HG02623 (cell line): ENCODE results near the gene OR2S2.
"Not testable (repeated sequence)": the region's sequence is repeated elsewhere in the genome, so short reads cannot be mapped to it uniquely, and the experiment has no call there.

Source experiments
- ATAC-seq: cut with Tn5 transposase; IDR thresholded peaks from one replicate; pipeline ENCODE4 v1.9.1; 2021; ENCODE audit warnings: moderate library complexity; ENCODE audit not compliant: unreplicated experiment

Gene OR2S2

GRCh38 chr9:35935261-35935660 lies 22.7 kb downstream of the OR2S2 start:
- no peak for ATAC-seq

- ATAC-seq, result not testable (repeated sequence)
Measured at GRCh38 chr9:35934069-35934468, 23.9 kb downstream of the OR2S2 start.

GRCh38 chr9:35933550-35934067 lies 24.3 kb downstream of the OR2S2 start:
- ATAC-seq, result no peak

- ATAC-seq, result no peak
Measured at GRCh38 chr9:35932735-35933134, 25.2 kb downstream of the OR2S2 start.

- no peak for ATAC-seq
Measured at GRCh38 chr9:35930989-35931388, 27.0 kb downstream of the OR2S2 start.

GRCh38 chr9:35930521-35930920 lies 27.4 kb downstream of the OR2S2 start:
- ATAC-seq, result no peak

GRCh38 chr9:35929453-35929718 lies 28.6 kb downstream of the OR2S2 start:
- ATAC-seq, result no peak

GRCh38 chr9:35928591-35929452 lies 29.1 kb downstream of the OR2S2 start:
- ATAC-seq, result no peak

GRCh38 chr9:35923927-35924763 lies 33.8 kb downstream of the OR2S2 start:
- no peak for ATAC-seq

- no peak for ATAC-seq
Measured at GRCh38 chr9:35923598-35923926, 34.4 kb downstream of the OR2S2 start.

- ATAC-seq, result no peak
Measured at GRCh38 chr9:35920051-35920620, 37.8 kb downstream of the OR2S2 start.

GRCh38 chr9:35919212-35920008 lies 38.5 kb downstream of the OR2S2 start:
- no peak for ATAC-seq

GRCh38 chr9:35918780-35919179 lies 39.2 kb downstream of the OR2S2 start:
- no peak for ATAC-seq

GRCh38 chr9:35917261-35917660 lies 40.7 kb downstream of the OR2S2 start:
- ATAC-seq, result no peak

GRCh38 chr9:35915681-35916294 lies 42.2 kb downstream of the OR2S2 start:
- ATAC-seq, result no peak

- ATAC-seq, result no peak
Measured at GRCh38 chr9:35914301-35914807, 43.6 kb downstream of the OR2S2 start.

- ATAC-seq, result not testable (repeated sequence)
Measured at GRCh38 chr9:35913429-35913828, 44.5 kb downstream of the OR2S2 start.

GRCh38 chr9:35912791-35913400 lies 45.1 kb downstream of the OR2S2 start:
- no peak for ATAC-seq

GRCh38 chr9:35911690-35912089 lies 46.3 kb downstream of the OR2S2 start:
- ATAC-seq, result no peak
